DMS153 treated with DMSO at 0.1 percent for 48 hours (cell line): Measurements from ENCODE around the gene PFDN4.
"Not testable (repeated sequence)": the region's sequence is repeated elsewhere in the genome, so short reads cannot be mapped to it uniquely, and the experiment has no call there.

Experiments
- DNase-seq: peaks from one replicate; lab custom pipeline; 2025; ENCODE audit not compliant: unreplicated experiment; lab: John Stamatoyannopoulos, UW

The PFDN4 gene

DNA sequence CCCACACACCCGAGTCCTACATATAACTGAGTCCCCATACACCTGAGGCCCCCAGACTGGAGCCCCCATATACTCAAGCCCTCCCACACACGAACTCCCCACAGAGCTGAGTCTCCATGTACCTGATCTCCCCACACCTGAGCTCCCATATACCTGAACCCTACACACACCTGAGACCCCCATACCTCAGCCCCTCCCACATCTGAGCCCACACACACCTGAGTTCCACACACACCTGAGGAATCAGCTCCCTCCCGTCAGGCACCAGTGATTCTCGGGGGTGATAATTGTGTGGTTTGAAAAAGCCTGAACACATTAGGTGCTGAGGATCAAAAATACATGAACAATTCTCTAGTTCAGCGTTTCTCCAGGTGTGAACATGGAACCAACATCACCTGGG lies 15.4 kb downstream of the PFDN4 start:
- DNase-seq, result no peak

DNA sequence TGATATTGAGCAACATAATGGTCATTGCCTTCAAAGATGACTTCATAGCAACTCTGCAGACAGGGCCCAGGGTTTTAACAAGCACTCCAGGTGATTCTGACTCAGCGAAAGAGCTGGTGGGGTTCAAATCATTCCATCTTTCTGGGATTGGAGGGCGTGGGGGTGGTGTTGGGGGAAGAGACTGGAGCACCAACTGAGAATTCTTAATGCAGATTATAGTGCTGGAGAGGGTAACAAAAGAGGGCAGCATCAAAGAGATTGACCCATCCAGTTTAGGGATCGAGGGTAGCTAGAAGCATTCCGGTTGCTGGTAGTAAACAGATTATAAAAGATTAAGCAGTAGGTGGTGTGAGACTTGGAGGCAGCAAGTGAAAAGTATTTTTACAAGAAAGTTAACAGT lies 15.9 kb downstream of the PFDN4 start:
- no peak for DNase-seq

DNA sequence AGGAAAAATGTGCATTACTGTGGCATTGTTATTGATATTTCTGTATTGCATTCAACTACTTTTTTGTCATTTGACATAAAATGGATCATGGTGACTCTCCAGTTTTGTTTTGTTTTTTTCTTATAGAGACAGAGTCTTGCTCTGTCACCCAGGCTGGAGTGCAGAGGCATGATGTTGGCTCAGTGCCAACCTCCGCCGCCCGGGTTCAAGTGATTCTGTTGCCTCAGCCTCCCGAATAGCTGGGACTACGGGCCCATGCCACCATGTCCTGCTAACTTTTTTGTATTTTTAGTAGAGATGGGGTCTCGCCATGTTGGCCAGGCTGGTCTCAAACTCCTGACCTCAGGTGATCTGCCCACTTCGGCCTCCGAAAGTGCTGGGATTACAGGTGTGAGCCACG lies 16.8 kb downstream of the PFDN4 start:
- DNase-seq, result not testable (repeated sequence)

DNA sequence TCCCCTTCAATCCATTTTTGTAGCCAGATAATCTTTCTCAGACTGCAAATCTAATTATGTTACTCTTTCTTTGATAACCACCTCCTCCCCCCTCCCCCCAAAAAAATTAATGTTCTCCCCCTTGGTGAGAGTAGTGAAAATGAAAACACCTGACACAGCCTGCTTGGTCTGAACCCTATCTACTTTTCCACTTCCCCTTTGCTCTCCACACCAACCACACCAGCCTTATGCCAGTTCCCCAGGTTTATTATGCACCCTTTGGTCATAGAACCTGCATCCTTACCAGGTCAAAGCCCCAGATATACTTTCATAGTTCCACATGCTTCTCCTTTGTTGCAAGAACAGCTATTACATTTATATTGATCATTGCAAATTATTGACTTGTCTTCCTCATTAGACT lies 19.4 kb downstream of the PFDN4 start:
- no peak for DNase-seq

DNA sequence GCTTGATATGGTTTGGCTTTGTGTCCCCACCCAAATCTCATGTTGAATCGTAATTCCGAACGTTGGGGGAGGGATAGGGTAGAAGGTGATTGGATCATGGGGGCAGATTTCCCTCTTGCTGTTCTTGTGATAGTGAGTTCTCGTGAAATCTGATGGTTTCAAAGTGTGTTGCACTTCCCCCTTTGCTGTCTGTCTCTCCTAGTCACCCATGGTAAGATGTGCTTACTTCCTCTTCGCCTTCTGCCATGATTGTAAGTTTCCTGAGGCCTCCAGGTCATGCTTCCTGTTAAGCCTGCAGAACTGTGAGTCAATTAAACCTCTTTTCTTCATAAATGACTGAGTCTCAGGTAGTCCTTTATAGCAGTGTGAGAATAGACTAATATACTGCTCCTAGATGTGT lies 19.9 kb downstream of the PFDN4 start:
- no peak for DNase-seq

DNA sequence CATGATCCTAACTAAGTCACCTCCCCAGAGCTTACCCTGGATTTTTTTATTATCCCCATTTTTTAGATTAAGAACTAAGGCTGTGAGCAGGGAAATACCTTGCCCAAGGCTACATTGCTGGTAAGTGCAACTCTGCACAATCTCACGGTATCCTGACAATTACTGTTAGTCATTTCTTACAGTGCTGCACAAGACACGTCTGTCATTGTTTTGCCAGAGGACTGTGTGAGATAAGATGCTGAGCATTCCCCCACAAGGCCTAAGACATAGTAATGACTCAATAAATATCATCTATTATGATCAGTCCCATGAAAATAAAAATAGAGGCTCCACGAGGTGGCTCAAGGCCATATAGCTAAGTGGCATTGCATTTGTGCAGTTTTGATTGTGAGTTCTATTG lies 21.0 kb downstream of the PFDN4 start:
- no peak for DNase-seq

DNA sequence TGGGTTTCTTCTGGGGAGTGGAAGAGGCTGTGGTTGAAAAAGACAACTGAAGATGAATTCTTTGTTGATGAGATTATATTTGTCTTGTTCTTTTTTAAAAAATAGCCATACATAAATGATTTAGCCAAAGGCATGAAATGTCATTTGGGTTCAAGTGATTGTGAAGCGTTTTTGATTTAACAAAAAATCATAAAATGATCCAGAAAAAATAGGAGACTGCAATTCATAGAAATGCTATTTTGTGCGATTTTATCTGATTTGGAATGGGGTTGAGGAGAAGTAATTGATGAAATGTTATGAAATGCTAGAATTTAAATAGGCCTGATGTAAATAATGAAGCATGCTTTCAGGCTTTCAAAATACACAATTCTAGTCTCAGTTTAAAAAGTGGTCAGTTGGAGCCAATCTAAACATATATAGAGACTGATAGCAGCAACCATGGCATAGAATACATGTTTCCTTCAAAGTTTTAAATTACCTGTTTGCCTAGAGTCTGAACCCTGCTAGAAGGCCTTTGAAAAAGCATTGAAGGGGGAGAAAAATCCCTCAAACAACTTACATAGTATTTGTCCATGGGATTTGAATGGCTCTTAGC lies 21.8 kb downstream of the PFDN4 start:
- DNase-seq, result no peak

DNA sequence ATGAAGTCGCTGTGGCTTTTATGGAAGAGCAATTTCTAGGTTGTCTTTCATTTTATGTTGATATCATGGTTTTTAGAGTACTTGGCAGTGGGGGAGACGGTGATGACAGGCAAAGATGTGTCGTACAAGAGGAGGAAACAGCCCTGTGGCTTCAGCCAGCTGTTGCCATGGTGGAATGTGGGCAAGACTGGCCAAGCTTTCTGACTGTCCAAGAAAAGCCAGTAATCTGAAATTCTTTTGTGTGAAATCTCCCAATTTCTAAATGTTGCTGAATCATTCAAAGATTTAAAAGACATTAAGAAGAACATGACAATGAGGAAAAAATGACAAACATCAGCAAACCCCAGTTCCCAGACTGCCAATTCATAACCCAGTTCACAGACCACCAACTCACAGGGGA lies 23.1 kb downstream of the PFDN4 start:
- no peak for DNase-seq

DNA sequence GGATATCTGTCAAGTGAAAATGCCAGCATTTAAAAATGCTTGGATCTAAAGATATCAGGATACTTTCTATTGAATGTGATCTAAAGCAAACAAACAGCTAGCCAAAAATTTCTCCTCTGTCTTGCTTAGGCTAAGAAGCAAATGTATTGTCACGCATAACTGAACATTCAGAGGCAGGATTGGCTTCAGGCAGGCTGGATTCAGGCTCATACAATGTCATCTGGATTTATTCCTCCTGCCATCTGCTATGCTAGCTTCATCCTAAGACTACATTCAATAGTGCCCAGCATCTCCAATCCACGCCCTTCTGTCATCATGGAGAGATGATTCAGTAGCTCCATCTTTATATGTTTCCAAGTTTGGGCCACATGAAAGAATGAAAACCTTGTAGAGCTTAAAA lies 27.1 kb downstream of the PFDN4 start:
- no peak for DNase-seq

DNA sequence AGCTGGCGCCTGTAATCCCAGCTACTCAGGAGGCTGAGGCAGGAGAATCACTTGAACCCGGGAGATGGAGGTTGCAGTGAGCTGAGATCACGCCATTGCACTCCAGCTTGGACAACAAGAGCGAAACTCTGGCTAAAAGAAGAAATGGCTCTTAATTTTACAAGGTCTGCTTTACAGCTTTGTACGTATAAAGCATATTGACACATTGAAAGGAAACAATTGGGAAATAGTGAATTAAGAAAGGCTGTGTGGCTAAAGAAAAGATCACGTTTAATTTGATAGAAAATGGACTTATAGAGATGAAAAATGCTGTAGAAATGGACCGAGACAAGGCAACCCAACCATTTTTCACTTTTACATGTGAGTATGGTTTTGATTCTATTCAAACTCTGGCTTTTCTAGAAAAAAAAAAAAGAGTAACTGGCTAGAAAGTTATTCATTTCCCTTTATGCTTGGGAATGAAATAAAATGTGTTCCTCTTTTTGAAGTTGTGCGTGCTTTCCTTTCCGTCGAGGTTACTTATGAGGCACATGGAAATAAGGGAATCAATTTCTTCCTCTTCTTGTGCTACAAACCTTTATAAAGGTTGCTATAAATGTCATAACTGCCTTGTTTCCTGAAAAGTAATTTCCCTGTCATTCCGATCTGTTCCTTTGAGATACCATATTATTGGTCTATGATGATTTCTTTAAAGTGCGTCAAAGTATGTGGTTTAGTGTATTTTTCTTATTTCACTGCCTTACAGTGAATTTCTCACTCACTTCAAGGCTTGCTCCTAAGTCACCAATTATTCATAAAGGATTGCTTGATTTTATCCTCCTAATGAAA lies 29.4 kb downstream of the PFDN4 start:
- DNase-seq, result no peak

DNA sequence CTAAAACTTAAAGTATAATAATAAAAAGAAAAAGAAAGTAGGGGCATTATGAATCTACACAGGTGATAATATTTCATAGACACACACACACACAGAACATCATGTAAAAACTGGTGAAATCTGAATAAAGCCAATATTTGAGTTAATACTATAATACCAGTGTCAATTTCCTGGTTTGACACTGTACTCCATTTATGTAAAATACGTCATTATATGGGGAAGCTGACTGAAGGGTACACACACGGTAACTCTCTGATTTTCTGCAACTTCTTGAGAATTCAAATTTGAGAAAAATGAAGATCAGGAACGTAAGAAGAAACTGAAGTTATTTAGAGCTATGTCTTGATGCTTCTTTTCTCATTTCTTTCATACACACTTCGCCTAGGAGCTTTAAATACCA lies 36.2 kb downstream of the PFDN4 start:
- no peak for DNase-seq

DNA sequence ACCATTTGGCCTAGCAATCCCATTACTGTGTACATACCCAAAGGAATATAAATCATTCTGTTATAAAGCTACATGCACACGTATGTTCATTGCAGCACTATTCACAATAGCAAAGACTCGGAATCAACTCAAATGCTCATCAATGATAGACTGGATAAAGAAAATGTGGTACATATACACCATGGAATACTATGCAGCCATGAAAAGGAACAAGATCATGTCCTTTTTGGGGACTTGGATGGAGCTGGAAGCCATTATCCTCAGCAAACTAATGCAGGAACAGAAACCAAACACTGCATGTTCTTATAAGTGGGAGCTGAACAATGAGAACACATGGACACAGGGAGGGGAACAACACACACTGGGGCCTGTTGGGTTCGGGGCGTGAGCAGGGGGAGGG lies 40.8 kb downstream of the PFDN4 start:
- not testable (repeated sequence) for DNase-seq

DNA sequence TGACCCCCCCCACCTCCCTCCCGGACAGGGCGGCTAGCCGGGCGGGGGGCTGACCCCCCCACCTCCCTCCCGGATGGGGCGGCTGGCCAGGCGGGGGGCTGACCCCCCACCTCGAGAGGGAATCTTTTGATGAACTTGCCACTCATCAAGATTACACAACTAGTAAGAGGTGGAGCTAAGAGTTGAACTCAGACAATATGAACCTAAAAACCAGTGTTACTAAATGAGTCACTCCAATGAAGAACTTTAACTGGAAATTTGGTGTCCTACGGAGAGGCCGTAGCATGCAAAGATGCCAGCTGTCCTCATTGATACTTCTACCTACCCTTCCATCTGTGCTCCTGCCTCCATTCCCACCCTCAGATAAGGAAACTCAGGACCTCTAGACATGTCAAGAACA lies 42.8 kb downstream of the PFDN4 start:
- no peak for DNase-seq

DNA sequence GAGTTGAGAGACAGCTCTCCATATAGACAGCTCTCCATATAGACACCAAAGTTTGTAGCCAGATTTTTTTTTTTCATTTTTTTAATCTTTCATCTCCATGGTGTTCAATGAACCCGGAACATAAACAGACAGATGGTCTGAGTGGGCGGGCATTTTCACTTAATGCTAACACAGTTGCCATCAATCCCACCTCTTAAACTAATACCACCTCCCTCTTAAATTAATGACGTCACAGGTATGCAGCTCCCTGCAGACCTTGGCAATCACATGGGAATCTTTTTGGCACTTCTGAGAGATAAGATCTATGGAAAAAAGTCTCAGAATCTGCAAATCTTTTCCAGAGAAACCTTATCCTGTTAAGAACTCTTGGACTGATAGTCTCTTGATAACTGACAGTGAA lies 43.2 kb downstream of the PFDN4 start:
- DNase-seq, result no peak

DNA sequence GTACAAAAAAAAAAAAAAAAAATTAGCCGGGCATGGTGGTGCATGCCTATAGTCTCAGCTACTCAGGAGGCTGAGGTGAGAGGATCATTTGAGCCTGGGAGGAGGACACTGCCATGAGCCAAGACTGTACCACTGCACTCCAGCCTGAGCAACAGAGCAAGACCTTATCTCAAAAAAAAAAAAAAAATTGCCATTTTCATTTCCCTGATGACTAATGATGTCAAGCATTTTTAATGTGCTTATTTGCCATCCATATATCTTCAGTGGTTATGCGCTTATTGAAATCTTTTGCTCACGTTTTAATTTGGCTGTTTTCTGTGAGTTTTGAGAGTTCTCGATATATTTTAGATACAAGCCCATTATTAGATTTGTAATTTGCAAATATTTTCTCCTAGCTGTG lies 46.7 kb downstream of the PFDN4 start:
- DNase-seq, result no peak

DNA sequence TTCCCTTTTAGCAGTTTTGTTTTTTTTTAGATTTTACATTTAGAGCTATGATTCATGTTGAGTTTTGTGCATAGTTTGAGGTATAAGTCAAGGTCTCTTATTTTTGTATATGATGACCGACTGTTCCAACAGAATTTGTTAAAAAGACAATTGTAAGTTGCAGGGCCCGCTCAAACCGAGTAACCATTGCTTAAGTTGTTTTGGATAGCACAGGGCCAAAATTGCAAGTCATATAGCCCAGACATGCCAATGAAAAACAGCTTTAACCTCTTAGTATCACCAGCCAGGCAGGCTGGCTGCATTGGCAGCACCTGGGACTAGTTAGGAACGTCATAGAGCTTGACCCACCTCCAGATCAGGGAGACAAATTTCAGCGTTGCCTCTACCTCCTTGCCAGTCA lies 47.3 kb downstream of the PFDN4 start:
- DNase-seq, result no peak

DNA sequence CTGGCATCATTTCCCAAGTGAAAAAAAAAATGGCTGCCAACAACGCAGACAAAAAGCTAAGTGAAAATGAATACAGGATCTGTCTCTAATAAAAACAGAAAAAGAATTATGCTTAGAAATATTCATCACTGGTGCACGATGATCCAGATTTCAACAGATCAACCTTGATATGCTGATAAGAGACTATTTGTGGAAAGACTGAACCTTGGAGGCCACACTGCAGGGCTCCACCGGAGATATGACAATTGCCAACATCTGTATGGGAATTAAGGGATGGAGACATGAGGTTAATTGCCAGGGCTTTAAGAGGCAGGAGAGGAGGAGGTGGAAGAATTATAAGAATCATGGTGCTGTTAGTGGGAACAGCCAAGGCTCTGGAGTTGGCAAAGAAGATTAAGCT lies 48.3 kb downstream of the PFDN4 start:
- DNase-seq, result no peak

DNA sequence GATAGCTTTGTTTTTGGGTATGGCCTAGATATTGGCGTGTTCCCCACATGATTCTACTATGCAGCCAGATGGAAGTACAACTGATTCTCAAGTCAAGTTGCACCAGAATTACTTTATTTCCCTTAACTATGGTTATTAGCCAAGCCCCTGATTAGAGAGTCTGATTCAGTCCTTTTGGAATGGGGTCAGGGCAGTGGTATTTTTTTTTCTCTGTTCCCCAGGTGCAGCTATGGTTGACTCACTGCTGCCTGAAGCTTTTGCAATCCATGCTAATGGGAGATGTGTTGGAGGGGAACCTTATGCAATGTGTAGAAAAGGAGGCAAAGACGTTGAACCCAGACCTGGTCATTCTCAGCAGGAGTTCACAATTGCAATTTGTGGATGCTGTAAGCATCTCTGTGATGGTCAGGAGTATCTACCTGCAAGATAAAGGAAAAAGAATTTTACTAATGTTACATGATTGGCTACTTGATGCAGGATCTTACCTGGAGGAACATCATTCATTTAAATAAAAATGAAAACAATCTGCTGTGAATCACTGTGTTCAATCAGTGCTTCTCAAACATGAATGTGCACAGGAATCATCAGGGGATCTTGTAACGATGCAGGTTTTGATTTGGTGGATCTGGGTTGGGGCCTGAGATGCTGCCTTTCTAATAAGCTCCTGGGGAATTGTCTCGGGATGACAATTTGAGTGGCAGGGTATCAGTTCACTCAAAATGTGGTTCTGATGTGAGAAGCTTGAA lies 49.4 kb downstream of the PFDN4 start:
- no peak for DNase-seq

DNA sequence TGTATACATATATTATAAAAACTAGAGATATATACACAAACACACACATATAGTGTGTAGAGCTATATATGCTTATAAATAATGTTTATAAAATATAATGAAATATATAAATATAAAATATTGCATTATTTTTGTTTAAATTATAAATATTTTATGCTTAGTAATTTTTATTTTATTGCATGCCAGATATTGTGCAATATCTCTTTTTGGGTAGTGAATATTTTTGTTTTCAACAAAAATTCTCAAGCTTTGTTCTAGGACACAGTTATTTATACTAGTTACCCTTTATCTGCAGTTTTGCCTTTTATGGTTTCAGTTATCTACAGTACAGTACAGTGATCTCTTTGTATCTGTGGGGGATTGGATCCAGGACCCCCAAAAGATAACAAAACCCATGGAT lies 52.2 kb downstream of the PFDN4 start:
- DNase-seq, result no peak

DNA sequence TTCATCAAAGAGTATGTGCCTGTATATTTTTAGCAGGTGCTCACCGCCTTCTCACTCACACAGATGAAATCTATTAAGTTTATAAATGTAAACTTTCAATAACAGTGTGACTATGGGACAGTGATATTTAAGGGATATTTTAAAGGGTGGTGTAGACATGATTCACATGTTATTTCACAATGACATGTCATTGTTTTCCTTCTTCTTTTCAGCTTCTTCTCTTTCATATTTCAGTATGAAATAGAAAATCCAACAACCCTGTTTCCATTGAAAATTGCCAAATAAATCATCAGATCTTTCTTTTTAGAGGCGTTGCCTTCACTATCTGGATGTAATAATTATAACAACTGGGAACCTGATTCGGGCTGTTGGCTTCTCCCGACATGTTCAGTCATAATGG lies 54.8 kb downstream of the PFDN4 start:
- no peak for DNase-seq

DNA sequence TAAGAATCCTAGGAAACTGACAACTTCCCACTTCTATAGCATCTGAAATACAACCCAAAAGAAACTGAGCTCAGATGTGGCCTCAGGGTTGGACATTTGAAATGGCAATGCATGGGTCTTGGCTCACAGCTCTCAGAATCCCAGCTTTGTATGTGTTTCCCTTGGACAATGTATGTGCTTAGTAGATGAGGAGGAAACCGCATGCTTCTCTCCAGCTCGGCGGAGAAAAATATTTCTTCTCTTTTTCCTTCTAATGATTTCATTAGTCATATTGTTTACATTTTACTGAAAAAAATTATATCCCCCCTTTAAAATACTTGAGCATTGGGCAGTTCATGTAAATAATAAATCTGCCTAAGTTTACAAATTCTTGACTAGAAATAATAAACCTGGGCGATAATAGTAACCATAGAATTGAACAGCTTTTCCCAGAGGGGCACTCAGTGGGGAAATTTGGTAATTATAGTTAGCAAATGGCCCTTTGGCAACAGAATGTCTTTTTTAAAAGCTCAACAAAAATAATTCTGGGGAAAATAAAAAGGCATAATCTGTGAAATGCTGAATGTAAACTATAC lies 55.3 kb downstream of the PFDN4 start:
- no peak for DNase-seq

DNA sequence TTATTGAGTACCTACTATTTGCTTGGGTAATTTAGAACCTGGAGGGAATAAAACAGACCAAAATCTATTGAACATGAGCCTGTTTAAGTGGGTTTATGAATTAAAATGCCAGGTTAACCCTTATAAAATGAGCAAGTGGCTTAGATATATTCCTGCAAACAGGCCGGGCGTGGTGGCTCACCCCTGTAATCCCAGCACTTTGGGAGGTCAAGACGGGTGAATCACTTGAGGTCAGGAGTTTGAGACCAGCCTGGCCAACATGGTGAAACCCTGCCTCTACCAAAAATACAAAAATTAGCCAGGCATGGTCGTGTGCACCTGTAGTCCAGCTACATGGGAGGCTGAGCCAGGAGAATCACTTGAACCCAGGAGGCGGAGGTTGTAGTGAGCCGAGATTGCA lies 57.9 kb downstream of the PFDN4 start:
- not testable (repeated sequence) for DNase-seq
